Activated CD4-positive, alpha-beta T cell treated with anti-CD3 and anti-CD28 coated beads for 24 hours (primary cell): ENCODE measurements around the gene RSPH10B2.
"Not testable (repeated sequence)": the region's sequence is repeated elsewhere in the genome, so short reads cannot be mapped to it uniquely, and the experiment has no call there.

Source experiments
- DNase-seq, 2 donors: peaks; one replicate each; pipeline ENCODE4 v3.0.0-alpha.2; 2020; ENCODE audit warnings: low read depth in 2 of 2

The RSPH10B2 gene

DNA sequence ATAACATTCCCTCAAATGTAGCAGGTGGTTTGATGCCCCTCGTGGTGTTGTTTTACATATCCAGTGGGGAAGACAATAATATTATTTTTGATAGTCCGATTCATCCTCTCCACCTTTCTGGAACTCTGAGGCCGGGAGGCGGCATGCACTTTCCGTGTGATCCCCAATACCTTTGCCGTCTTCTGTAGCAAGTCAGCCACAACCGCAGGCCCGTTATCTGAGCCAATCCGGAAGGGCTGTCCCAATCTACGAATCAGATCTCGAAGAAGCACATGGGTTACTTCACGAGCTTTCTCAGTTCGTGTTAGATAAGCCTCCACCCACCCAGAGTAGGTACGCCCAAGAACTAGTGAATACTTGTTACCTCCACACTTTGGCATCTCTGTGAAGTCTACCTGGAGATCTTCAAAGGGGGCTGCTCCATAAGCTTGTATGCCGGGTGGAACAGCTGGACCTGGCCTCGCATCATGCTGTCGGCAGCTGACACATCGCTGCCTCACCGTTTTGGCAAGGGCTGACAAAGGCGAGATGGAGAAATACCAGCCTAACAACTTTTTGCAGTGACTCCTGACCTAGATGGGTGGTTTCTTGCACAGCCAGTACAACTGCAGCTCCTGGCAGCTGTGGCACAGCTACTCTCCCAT is 88.5 kb downstream of the RSPH10B2 start:
- not testable (repeated sequence) for DNase-seq

DNA sequence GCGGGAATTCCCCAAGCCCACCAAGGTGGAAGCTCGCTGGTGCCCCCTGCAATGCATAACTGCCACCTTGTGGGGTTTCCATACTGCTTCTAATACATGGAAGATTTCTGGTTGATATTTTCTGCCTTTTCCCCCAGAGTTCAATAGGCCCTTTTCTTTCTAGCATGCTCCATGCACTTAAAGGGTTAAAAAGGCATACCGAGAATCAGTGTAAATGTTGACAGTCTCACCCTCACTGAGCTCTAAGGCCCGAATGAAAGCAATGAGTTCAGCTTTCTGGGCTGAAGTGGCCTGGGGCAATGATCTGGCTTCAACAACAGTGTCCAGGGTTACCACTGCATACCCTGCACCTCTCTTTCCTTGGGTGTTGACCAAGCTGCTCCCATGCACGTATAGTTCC is 89.2 kb downstream of the RSPH10B2 start:
- DNase-seq = not testable (repeated sequence)

DNA sequence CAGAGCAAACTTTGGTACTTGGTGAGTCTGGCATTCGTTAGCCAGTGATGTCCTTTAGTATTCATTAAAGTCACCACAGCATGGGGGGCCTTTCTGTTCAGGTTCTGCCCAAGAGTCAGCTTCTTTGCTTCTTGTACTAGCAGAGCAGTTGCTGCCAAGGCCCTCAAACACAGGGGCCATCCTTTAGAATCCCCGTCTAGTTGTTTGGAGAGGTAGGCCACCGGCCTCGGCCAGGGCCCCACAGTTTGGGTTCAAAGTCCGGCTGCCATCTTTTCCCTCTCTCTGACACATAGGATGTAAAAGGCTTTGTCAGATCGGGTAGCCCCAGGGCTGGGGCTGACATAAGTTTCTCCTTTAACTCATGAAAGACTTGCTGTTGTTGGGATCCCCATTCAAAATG is 89.8 kb downstream of the RSPH10B2 start:
- not testable (repeated sequence) for DNase-seq

DNA sequence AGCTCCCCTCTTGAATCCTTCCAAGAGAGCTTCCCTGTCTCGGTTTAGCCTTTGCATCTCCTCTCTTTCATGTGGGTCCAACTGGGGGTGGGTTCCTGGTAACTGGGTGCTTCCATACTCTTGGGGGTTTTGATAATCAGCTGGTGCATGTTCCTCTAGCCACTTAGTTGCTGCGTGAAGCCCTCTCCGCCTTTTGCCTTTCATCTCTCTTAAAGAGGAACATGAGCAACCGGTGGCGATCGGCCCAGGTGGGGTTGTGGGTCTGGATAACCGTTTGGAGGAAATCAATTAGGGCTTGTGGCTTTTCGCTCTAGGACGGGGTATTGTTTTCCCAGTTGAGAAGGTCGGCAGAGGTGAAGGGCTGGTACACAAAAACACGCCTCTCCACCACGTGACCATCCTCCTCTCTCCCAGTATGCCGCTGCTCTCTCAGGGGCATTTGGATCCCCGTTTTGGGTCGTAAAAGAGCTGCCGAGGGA is 92.1 kb downstream of the RSPH10B2 start:
- DNase-seq = not testable (repeated sequence)

DNA sequence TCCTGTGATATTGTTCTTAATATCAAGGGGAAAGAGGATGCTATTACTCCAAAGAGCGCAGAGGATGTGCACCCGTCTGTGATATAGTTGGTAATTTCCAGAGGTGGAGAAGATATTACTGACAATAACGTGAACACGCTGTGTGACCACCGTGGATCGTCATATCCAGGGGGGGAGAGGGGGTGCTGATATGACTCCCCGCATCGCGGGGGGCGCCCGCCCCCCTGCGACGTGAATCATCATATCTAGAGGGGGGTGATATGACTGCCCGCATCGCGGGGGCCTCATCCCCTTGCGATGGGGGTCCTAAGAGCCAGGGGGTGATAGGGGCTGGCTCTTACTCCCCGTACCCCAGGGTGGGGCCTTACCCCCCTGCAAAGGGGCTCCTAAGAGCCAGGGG is 93.8 kb downstream of the RSPH10B2 start:
- not testable (repeated sequence) for DNase-seq
